GM23338 (cell line): ENCODE data around the gene ZBTB7C. TPM values are rescaled to one million over a fixed set of nuclear protein-coding genes. Genes with fewer than 3 reads are reported as not detected.

Experiments
- ATAC-seq: fragments of 200-7000 bp; cut with Tn5 transposase; 3 replicates; pipeline ENCODE4 v1.9.1; 2020
- DNase-seq: peaks from one replicate; pipeline ENCODE4 v3.0.0-alpha.2; 2015; ENCODE audit warnings: low spot score
- H2AFZ ChIP-seq: fragments of 200-600 bp; sonication (generic); 2 replicates; pipeline ENCODE4 v1.8.0; 2016; ENCODE audit warnings: antibody characterized with exemption, mild to moderate bottlenecking, moderate library complexity
- H3F3A ChIP-seq: fragments of 200-600 bp; sonication (generic); replicated peaks from 2 replicates; pipeline ENCODE4 v1.8.0; 2017; ENCODE audit warnings: antibody characterized with exemption, mixed run types, low read depth
- H3K27ac ChIP-seq: fragments of 200-600 bp; sonication (generic); 2 replicates; pipeline ENCODE4 v1.6.1; 2016; ENCODE audit warnings: low read depth
- H3K27me3 ChIP-seq: fragments of 200-600 bp; sonication (generic); 2 replicates; pipeline ENCODE4 v1.8.0; 2016; ENCODE audit warnings: mild to moderate bottlenecking, mixed run types, moderate library complexity; ENCODE audit not compliant: insufficient read depth
- H3K36me3 ChIP-seq: fragments of 200-600 bp; sonication (generic); 2 replicates; pipeline ENCODE4 v1.8.0; 2016; ENCODE audit warnings: mild to moderate bottlenecking; ENCODE audit not compliant: insufficient read depth
- H3K4me1 ChIP-seq: fragments of 200-600 bp; sonication (generic); 2 replicates; pipeline ENCODE4 v1.8.0; 2016; ENCODE audit warnings: mild to moderate bottlenecking, moderate library complexity; ENCODE audit not compliant: insufficient read depth
- H3K4me2 ChIP-seq: fragments of 200-600 bp; sonication (generic); 2 replicates; pipeline ENCODE4 v1.7.1; 2017; ENCODE audit warnings: mixed run types
- H3K4me3 ChIP-seq: fragments of 200-600 bp; sonication (generic); 2 replicates; pipeline ENCODE4 v1.6.1; 2016; ENCODE audit warnings: mixed run types
- H3K79me2 ChIP-seq: fragments of 200-600 bp; sonication (generic); replicated peaks from 2 replicates; pipeline ENCODE4 v1.8.0; 2017; ENCODE audit warnings: mild to moderate bottlenecking; ENCODE audit not compliant: insufficient read depth
- H3K9me2 ChIP-seq: fragments of 200-600 bp; sonication (generic); 2 replicates; pipeline ENCODE4 v1.8.0; 2017; ENCODE audit not compliant: insufficient read depth
- H4K20me1 ChIP-seq: fragments of 200-600 bp; sonication (generic); replicated peaks from 2 replicates; pipeline ENCODE4 v1.8.0; 2017; ENCODE audit warnings: mild to moderate bottlenecking; ENCODE audit not compliant: insufficient read depth
- H3K27ac Mint-ChIP-seq: 2 replicates; pipeline ENCODE4 v1.8.0; 2020; ENCODE audit warnings: inconsistent platforms, mild to moderate bottlenecking, moderate library complexity, mixed read lengths
- H3K27me3 Mint-ChIP-seq: 3 replicates; pipeline ENCODE4 v1.8.0; 2022; ENCODE audit warnings: low read depth, mild to moderate bottlenecking, moderate library complexity, mixed read lengths, inconsistent platforms; ENCODE audit not compliant: insufficient read depth, poor library complexity
- H3K36me3 Mint-ChIP-seq: 3 replicates; pipeline ENCODE4 v1.8.0; 2021; ENCODE audit warnings: low read depth, mild to moderate bottlenecking, inconsistent platforms, moderate library complexity, mixed read lengths
- H3K4me1 Mint-ChIP-seq: 3 replicates; pipeline ENCODE4 v1.8.0; 2020; ENCODE audit warnings: mild to moderate bottlenecking, inconsistent platforms, mixed read lengths
- H3K4me3 Mint-ChIP-seq: 3 replicates; pipeline ENCODE4 v1.8.0; 2021; ENCODE audit warnings: moderate library complexity, mild to moderate bottlenecking, inconsistent platforms, mixed read lengths
- H3K9me3 Mint-ChIP-seq: 3 replicates; pipeline ENCODE4 v1.8.0; 2020; ENCODE audit warnings: moderate library complexity, mild to moderate bottlenecking, inconsistent platforms, mixed read lengths
- CREB1 ChIP-seq: fragments of 250-450 bp; sonication (Bioruptor Pico); IDR thresholded peaks from 2 replicates; pipeline ENCODE4 v1.5.0; 2020; ENCODE audit warnings: low read depth, mild to moderate bottlenecking, moderate library complexity
- CTCF ChIP-seq, 2 experiments: fragments of 200-600 bp in 1 of 2; sonication (generic) in 1 of 2; conservative IDR thresholded peaks; 2 replicates each; pipeline versions ENCODE4 v1.5.1 to v1.6.1; 2016 to 2017; ENCODE audit warnings: antibody characterized with exemption in 2 of 2, low read depth in 2 of 2, mild to moderate bottlenecking in 2 of 2, moderate library complexity in 1 of 2
- ETS1 ChIP-seq: IDR thresholded peaks from 2 replicates; pipeline ENCODE4 v1.6.1; 2016; ENCODE audit warnings: antibody characterized with exemption
- EZH2 ChIP-seq: fragments of 200-600 bp; sonication (generic); IDR thresholded peaks from one replicate; pipeline ENCODE4 v1.8.0; 2017; ENCODE audit warnings: antibody characterized with exemption, mild to moderate bottlenecking, low read depth; ENCODE audit not compliant: unreplicated experiment
- EZH2phosphoT487 ChIP-seq: fragments of 200-600 bp; sonication (generic); IDR thresholded peaks from one replicate; pipeline ENCODE4 v1.8.1; 2018; ENCODE audit warnings: antibody characterized with exemption; ENCODE audit not compliant: unreplicated experiment
- JUNB ChIP-seq: IDR thresholded peaks from one replicate; pipeline ENCODE4 v1.6.1; 2016; ENCODE audit warnings: antibody characterized with exemption; ENCODE audit not compliant: unreplicated experiment
- NANOG ChIP-seq: IDR thresholded peaks from 2 replicates; pipeline ENCODE4 v1.6.1; 2016; ENCODE audit warnings: antibody characterized with exemption, borderline replicate concordance
- POLR2AphosphoS5 ChIP-seq: IDR thresholded peaks from 2 replicates; pipeline ENCODE4 v1.6.1; 2016; ENCODE audit warnings: antibody characterized with exemption, low read depth
- REST ChIP-seq: IDR thresholded peaks from one replicate; pipeline ENCODE4 v1.6.1; 2018; ENCODE audit warnings: antibody characterized with exemption; ENCODE audit not compliant: unreplicated experiment
- STAT1 ChIP-seq: IDR thresholded peaks from one replicate; pipeline ENCODE4 v1.6.1; 2016; ENCODE audit warnings: antibody characterized with exemption; ENCODE audit not compliant: unreplicated experiment
- ZNF114 ChIP-seq: fragments of 250-450 bp; sonication (Bioruptor Pico); IDR thresholded peaks from 2 replicates; pipeline ENCODE4 v1.5.0; 2020; ENCODE audit warnings: mild to moderate bottlenecking, moderate library complexity
- ZNF331 ChIP-seq: fragments of 250-450 bp; sonication (Bioruptor Pico); IDR thresholded peaks from 2 replicates; pipeline ENCODE4 v1.5.0; 2020; ENCODE audit warnings: low read depth, mild to moderate bottlenecking, moderate library complexity
- ZNF462 ChIP-seq: fragments of 250-450 bp; sonication (Bioruptor Pico); IDR thresholded peaks from 2 replicates; pipeline ENCODE4 v1.5.0; 2020; ENCODE audit warnings: mild to moderate bottlenecking, moderate library complexity
- polyA plus RNA-seq: library from polyadenylated mRNA; unstranded; fragments of >200 nt; fragmentation: Nextera tagmentation; extraction: Ambion mirVana; gene quantifications from 2 replicates; pipeline ENCODE4 v1.2.1, GENCODE V29; 2016
- total RNA-seq: library from RNA; depleted of rRNA; stranded (reverse); fragments of >200 nt; shearing (Covaris generic); gene quantifications from 2 replicates; pipeline ENCODE4 v1.2.3, GENCODE V29; 2014

ZBTB7C gene
- total and polyA plus RNA-seq, 2 experiments from 2014 or later: 0.03 to 0.14 TPM

- H3K27ac Mint-ChIP-seq: no peak overlapping the region
- ATAC-seq (no peak), DNase-seq (no peak)
- Histone ChIP-seq H2AFZ (no peak overlapping the region), H3K36me3 (no peaks in the 10 kb centered on the region), H4K20me1 (no peaks in the 10 kb centered on the region), H3K79me2 (no peaks in the 10 kb centered on the region), H3F3A (no peaks in the 10 kb centered on the region), H3K27ac (no peak overlapping the region), H3K4me2 (no peak overlapping the region), H3K27me3 (no peaks in the 10 kb centered on the region), H3K9me2 (no peaks in the 10 kb centered on the region), H3K4me1 (no peaks in the 10 kb centered on the region), H3K4me3 (no peak overlapping the region)
- no peaks in the 10 kb centered on the region for H3K9me3 Mint-ChIP-seq
- H3K36me3 Mint-ChIP-seq: no peaks in the 10 kb centered on the region
- H3K4me3 Mint-ChIP-seq: no peak overlapping the region
- TF ChIP-seq ZNF331 (CRISPR knock-in tag) (no peak), NANOG (no peak), EZH2phosphoT487 (no peak), REST (no peak), STAT1 (no peak), POLR2AphosphoS5 (no peak), JUNB (no peak), ZNF114 (CRISPR knock-in tag) (no peak), CREB1 (CRISPR knock-in tag) (no peak), CTCF (conservative IDR thresholded peaks at IDR 0.05; ENCODE audit: low read depth in 2 of 2) (no peak), EZH2 (no peak), ZNF462 (CRISPR knock-in tag) (no peak), ETS1 (no peak)
- no peaks in the 10 kb centered on the region; the same call in 2 of the 3 replicates for H3K4me1 Mint-ChIP-seq
- H3K27me3 Mint-ChIP-seq: no peaks in the 10 kb centered on the region
These were observed 317.2 kb downstream of the ZBTB7C start for GRCh38 chr18:48091869-48092497.
